SK-N-MC (cell line): ENCODE data around the gene COL5A2.

ENCODE experiments used
- EZH2 ChIP-seq: fragments of 200-600 bp; sonication (generic); IDR thresholded peaks from one replicate; pipeline ENCODE4 v1.6.1; 2017; ENCODE audit warnings: antibody characterized with exemption
- POLR2AphosphoS5 ChIP-seq: IDR thresholded peaks from 2 replicates; pipeline ENCODE4 v1.6.1; 2012; ENCODE audit warnings: mild to moderate bottlenecking, low read depth, low read length, borderline replicate concordance

DNA sequence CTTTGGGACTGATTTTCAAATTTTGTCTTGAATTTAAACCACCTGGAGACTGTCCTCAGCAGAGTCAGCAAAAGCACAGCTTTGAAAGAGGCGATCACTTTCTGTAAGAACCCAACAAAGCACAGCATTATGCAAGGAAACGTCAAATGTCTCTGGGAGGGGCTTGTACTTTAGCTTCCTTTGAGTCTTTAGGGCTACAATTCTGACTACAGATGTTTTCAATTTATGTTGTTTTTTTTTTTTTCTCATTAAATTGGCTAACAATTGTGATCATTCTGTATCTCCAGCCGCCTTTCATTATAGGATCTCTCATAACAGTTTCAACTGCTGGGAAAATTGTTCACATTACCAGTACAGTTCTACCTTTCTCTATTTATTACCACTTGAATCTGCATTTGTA, 157.1 kb downstream of the COL5A2 start:
- TF ChIP-seq EZH2 (no peak), POLR2AphosphoS5 (no peak; the same call in 1 of the 2 replicates)
